Karpas-422 (cell line): ENCODE measurements around the gene ZNF185. TPM values are rescaled to one million over a fixed set of nuclear protein-coding genes. Genes with fewer than 3 reads are reported as not detected.

Experiments
- DNase-seq: peaks from one replicate; pipeline ENCODE4 v3.0.0-alpha.2; 2015
- H2AFZ ChIP-seq: fragments of 200-600 bp; sonication (generic); 2 replicates; pipeline ENCODE4 v1.6.1; 2014; ENCODE audit warnings: antibody characterized with exemption, low read length, mixed read lengths
- H3K27ac ChIP-seq: fragments of 200-600 bp; sonication (generic); 2 replicates; pipeline ENCODE4 v1.5.1; 2014; ENCODE audit warnings: mild to moderate bottlenecking, low read length, moderate library complexity
- H3K27me3 ChIP-seq: fragments of 200-600 bp; sonication (generic); 2 replicates; pipeline ENCODE4 v1.6.1; 2014; ENCODE audit warnings: low read length, mixed read lengths
- H3K36me3 ChIP-seq: fragments of 200-600 bp; sonication (generic); 2 replicates; pipeline ENCODE4 v1.6.1; 2014; ENCODE audit warnings: low read length, mixed read lengths; ENCODE audit not compliant: insufficient read depth
- H3K4me1 ChIP-seq: fragments of 200-600 bp; sonication (generic); 2 replicates; pipeline ENCODE4 v1.6.1; 2014; ENCODE audit warnings: mild to moderate bottlenecking, low read length, mixed read lengths
- H3K4me2 ChIP-seq: fragments of 200-600 bp; sonication (generic); 2 replicates; pipeline ENCODE4 v1.6.1; 2014; ENCODE audit warnings: low read length, low read depth, mild to moderate bottlenecking; ENCODE audit not compliant: poor library complexity, severe bottlenecking
- H3K4me3 ChIP-seq: fragments of 200-600 bp; sonication (generic); 2 replicates; pipeline ENCODE4 v1.5.1; 2014; ENCODE audit warnings: mild to moderate bottlenecking, antibody characterized with exemption, low read length, mixed read lengths
- H3K79me2 ChIP-seq: fragments of 200-600 bp; sonication (generic); 2 replicates; pipeline ENCODE4 v1.6.1; 2014; ENCODE audit warnings: mild to moderate bottlenecking, low read length, mixed read lengths
- H3K9ac ChIP-seq: fragments of 200-600 bp; sonication (generic); 2 replicates; pipeline ENCODE4 v1.6.0; 2014; ENCODE audit warnings: low read length
- H3K9me2 ChIP-seq: fragments of 200-600 bp; sonication (generic), shearing (Covaris generic); replicated peaks from 2 replicates; pipeline ENCODE4 v1.6.0; 2014; ENCODE audit warnings: mild to moderate bottlenecking, low read length, moderate library complexity; ENCODE audit not compliant: insufficient read depth
- H3K9me3 ChIP-seq: fragments of 300-700, 200-600 bp; sonication (generic); 2 replicates; pipeline ENCODE4 v1.6.1; 2014; ENCODE audit warnings: low read length, mixed read lengths
- H4K20me1 ChIP-seq: fragments of 200-600 bp; sonication (generic); 2 replicates; pipeline ENCODE4 v1.6.1; 2014; ENCODE audit warnings: mild to moderate bottlenecking, antibody characterized with exemption, low read length, low read depth; ENCODE audit not compliant: insufficient read depth
- total RNA-seq: library from RNA; depleted of rRNA; stranded (reverse); fragments of >200 nt; shearing (Covaris generic); gene quantifications from 2 replicates; pipeline ENCODE4 v1.2.3, GENCODE V29; 2014; ENCODE audit warnings: low replicate concordance

ZNF185 gene
- total RNA-seq, 1 experiment from 2014 or later = 0.67 TPM

- no peak overlapping the region for H3K9ac ChIP-seq
- H3K27me3 ChIP-seq = no peaks in the 10 kb centered on the region
- no peaks in the 10 kb centered on the region for H3K9me2 ChIP-seq
- no peak overlapping the region for H2AFZ ChIP-seq
- H3K79me2 ChIP-seq = no peaks in the 10 kb centered on the region
- H4K20me1 ChIP-seq = no peaks in the 10 kb centered on the region
- no peaks in the 10 kb centered on the region for H3K36me3 ChIP-seq
- no peaks in the 10 kb centered on the region for H3K4me1 ChIP-seq
- no peak overlapping the region for H3K4me2 ChIP-seq
- no peak overlapping the region for H3K27ac ChIP-seq
- H3K4me3 ChIP-seq = no peak overlapping the region
- H3K9me3 ChIP-seq = no peaks in the 10 kb centered on the region
- no peak for DNase-seq
These were observed 30.2 kb downstream of the ZNF185 start for GRCh38 chrX:152927858-152928760.

GRCh38 chrX:152928761-152929400 is 31.0 kb downstream of the ZNF185 start:
- Histone ChIP-seq H3K27ac (no peak overlapping the region), H3K27me3 (no peaks in the 10 kb centered on the region), H3K4me2 (no peak overlapping the region), H3K36me3 (no peaks in the 10 kb centered on the region), H2AFZ (no peak overlapping the region), H4K20me1 (no peaks in the 10 kb centered on the region), H3K79me2 (no peaks in the 10 kb centered on the region), H3K4me1 (no peaks in the 10 kb centered on the region), H3K9me2 (no peaks in the 10 kb centered on the region), H3K4me3 (no peak overlapping the region), H3K9me3 (no peaks in the 10 kb centered on the region), H3K9ac (no peak overlapping the region)
- no peak for DNase-seq

DNA sequence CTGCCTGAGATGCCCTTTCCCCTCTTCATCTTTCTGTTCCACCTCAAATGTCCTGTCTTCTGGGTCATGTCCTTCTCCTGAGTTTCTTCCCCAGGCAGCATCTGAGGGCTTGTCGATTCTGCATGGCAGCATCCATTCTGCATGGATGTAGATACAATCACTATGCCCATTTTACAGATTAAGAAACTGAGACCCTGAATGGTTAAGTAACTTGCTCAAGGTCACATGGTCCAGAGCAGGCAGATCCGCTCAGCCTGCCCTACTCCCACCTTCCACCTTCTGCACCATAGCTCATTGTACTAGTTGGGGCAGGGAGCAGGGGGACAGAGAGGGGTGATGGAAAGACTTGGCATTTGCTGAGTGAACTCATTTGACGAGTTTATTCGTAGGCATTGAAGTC is 32.0 kb downstream of the ZNF185 start:
- Histone ChIP-seq H3K36me3 (no peaks in the 10 kb centered on the region), H3K79me2 (no peaks in the 10 kb centered on the region), H3K9me3 (no peaks in the 10 kb centered on the region), H3K27ac (no peak overlapping the region), H4K20me1 (no peaks in the 10 kb centered on the region), H3K9ac (no peak overlapping the region), H3K9me2 (no peaks in the 10 kb centered on the region), H3K4me3 (no peak overlapping the region), H3K4me2 (no peak overlapping the region), H3K4me1 (no peaks in the 10 kb centered on the region), H2AFZ (no peak overlapping the region), H3K27me3 (no peaks in the 10 kb centered on the region)
- DNase-seq = no peak

GRCh38 chrX:152930516-152930915 is 32.6 kb downstream of the ZNF185 start:
- Histone ChIP-seq H3K4me1 (no peaks in the 10 kb centered on the region), H3K4me3 (no peak overlapping the region), H3K9me2 (no peaks in the 10 kb centered on the region), H4K20me1 (no peaks in the 10 kb centered on the region), H3K79me2 (no peaks in the 10 kb centered on the region), H3K27me3 (no peaks in the 10 kb centered on the region), H3K9me3 (no peaks in the 10 kb centered on the region), H3K4me2 (no peak overlapping the region), H3K36me3 (no peaks in the 10 kb centered on the region), H2AFZ (no peak overlapping the region), H3K9ac (no peak overlapping the region), H3K27ac (no peak overlapping the region)
- no peak for DNase-seq

DNA sequence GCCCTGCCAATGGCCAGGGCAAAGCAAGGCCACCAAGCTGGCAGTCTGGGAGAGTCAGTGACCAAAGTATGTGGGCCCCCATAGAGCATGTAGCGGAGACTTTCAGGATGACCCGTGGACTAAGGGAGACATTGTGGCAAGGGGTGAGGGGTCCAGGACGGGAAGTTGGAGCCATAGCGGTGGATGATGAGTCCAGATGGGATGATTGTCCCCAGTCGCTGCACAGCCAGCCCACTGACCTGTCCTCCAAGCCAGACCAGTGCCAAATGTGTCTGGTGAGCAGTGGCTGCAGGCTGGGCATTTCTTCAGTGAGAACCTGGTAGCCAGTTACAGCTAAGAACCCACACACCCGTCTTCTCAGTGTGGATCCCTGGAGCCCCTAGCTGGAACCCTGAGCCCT is 34.3 kb downstream of the ZNF185 start:
- no peaks in the 10 kb centered on the region for H3K27me3 ChIP-seq
- H3K36me3 ChIP-seq = no peaks in the 10 kb centered on the region
- H3K4me3 ChIP-seq = no peak overlapping the region
- no peaks in the 10 kb centered on the region for H3K9me3 ChIP-seq
- no peak overlapping the region for H3K4me2 ChIP-seq
- H3K79me2 ChIP-seq = no peaks in the 10 kb centered on the region
- DNase-seq = no peak
- no peaks in the 10 kb centered on the region for H3K4me1 ChIP-seq
- H3K9me2 ChIP-seq = no peaks in the 10 kb centered on the region
- no peak overlapping the region for H3K27ac ChIP-seq
- H3K9ac ChIP-seq = no peak overlapping the region
- no peak overlapping the region for H2AFZ ChIP-seq
- H4K20me1 ChIP-seq = no peaks in the 10 kb centered on the region

DNA sequence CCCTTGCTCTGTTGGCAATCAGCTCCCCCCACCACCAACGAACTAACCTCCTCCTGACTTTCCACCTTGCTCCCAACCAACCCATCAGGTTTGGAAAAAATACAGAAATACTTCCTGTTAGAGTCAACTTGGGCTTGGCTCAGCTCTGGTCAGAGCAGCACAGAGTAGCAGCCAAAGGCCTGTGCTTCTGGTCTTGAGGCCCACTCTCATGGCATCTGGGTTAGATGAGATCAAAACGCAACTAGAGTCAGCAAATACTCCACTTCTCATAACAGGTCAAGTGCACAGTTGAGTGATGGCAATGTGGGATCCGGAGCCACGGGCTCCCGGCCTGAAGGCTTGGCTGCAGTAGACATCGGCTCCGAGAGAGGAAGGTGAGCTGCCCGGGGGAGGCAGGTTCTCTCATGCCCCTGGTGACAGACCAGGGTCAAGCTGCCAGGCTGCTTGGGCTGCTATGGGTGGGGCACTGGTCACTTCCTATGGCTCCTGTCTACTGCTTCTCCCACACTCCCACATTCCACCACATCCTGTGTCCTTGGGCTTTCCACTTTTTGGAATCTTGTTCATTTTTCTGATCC is 34.8 kb downstream of the ZNF185 start:
- H3K9me2 ChIP-seq = no peaks in the 10 kb centered on the region
- H4K20me1 ChIP-seq = no peaks in the 10 kb centered on the region
- no peaks in the 10 kb centered on the region for H3K36me3 ChIP-seq
- H2AFZ ChIP-seq = no peak overlapping the region
- H3K4me3 ChIP-seq = no peak overlapping the region
- H3K27me3 ChIP-seq = no peaks in the 10 kb centered on the region
- no peak for DNase-seq
- H3K4me1 ChIP-seq = no peaks in the 10 kb centered on the region
- H3K4me2 ChIP-seq = no peak overlapping the region
- no peaks in the 10 kb centered on the region for H3K9me3 ChIP-seq
- H3K79me2 ChIP-seq = no peaks in the 10 kb centered on the region
- no peak overlapping the region for H3K27ac ChIP-seq
- H3K9ac ChIP-seq = no peak overlapping the region

GRCh38 chrX:152936306-152936705 is 38.4 kb downstream of the ZNF185 start:
- Histone ChIP-seq H3K4me3 (no peak overlapping the region), H3K27ac (no peak overlapping the region), H3K79me2 (no peaks in the 10 kb centered on the region), H3K4me2 (no peak overlapping the region), H3K36me3 (no peaks in the 10 kb centered on the region), H3K27me3 (no peaks in the 10 kb centered on the region), H3K9me2 (no peaks in the 10 kb centered on the region), H2AFZ (no peak overlapping the region), H3K4me1 (peaks cover 4% of the 10 kb centered on the region; the same call in 1 of the 2 replicates), H4K20me1 (no peaks in the 10 kb centered on the region), H3K9me3 (no peaks in the 10 kb centered on the region), H3K9ac (no peak overlapping the region)
- DNase-seq = no peak

DNA sequence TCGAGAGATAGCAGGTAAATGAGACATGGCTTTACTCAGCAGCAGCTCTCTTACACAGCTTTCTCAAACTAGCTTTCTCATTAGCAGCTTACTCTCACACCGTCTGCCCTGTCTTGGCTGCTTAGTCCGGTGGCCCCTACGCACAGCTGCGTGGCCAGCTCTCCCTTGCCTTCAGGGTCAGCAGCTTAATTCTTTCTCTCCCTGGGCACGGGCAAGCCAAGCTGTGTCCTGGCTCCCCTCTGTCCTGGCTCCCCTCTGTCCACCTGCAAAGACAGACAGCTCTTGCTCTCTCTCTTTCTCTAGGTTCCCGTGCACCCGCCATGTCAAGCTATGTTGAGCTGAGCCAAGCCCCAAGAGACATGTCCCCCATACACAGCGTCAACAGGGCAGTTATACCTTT is 39.4 kb downstream of the ZNF185 start:
- H3K27ac ChIP-seq = no peak overlapping the region
- no peak overlapping the region for H2AFZ ChIP-seq
- no peaks in the 10 kb centered on the region for H3K36me3 ChIP-seq
- no peak overlapping the region for H3K4me3 ChIP-seq
- H3K27me3 ChIP-seq = no peaks in the 10 kb centered on the region
- no peaks in the 10 kb centered on the region for H3K9me2 ChIP-seq
- no peaks in the 10 kb centered on the region for H4K20me1 ChIP-seq
- no peak overlapping the region for H3K4me2 ChIP-seq
- no peak for DNase-seq
- H3K9me3 ChIP-seq = no peaks in the 10 kb centered on the region
- no peak overlapping the region for H3K9ac ChIP-seq
- H3K4me1 ChIP-seq = peaks cover 10% of the 10 kb centered on the region; the same call in 1 of the 2 replicates
- H3K79me2 ChIP-seq = no peaks in the 10 kb centered on the region
